Heart right ventricle (tissue), 16 donors: ENCODE results near the gene TRIP10. TPM values are rescaled to one million over a fixed set of nuclear protein-coding genes. Genes with fewer than 3 reads are reported as not detected.
A peak's percentile ranks its signal among the peaks of the same experiment; 100 is the strongest.

Source experiments
- ATAC-seq, 8 donors: fragments of 200-7000 bp; cut with Tn5 transposase; one replicate each; pipeline ENCODE4 v1.9.1; 2020; ENCODE audit warnings: mild to moderate bottlenecking in 8 of 8, moderate library complexity in 8 of 8, moderate number of reproducible peaks in 1 of 8
- DNase-seq, 2 donors: peaks; one replicate each; pipeline ENCODE4 v3.0.0-alpha.2; 2020
- H3K27ac ChIP-seq, 10 donors: fragments of 200-600 bp; sonication (generic) in 2 of 10; one replicate each; pipeline versions ENCODE4 v1.5.0 to v1.8.0; 2020 to 2022; ENCODE audit warnings: mild to moderate bottlenecking in 3 of 10
- H3K27me3 ChIP-seq, 7 donors: fragments of 200-600 bp; one replicate each; pipeline ENCODE4 v1.8.0; 2021 to 2022; ENCODE audit warnings: mild to moderate bottlenecking in 2 of 7
- H3K36me3 ChIP-seq, 9 donors: fragments of 200-600 bp; sonication (generic) in 1 of 9; one replicate each; pipeline versions ENCODE4 v1.5.0 to v1.8.0; 2020 to 2022; ENCODE audit warnings: mild to moderate bottlenecking in 2 of 9
- H3K4me1 ChIP-seq, 9 donors: fragments of 200-600 bp; sonication (generic) in 1 of 9; one replicate each; pipeline versions ENCODE4 v1.5.0 to v1.8.0; 2020 to 2022; ENCODE audit warnings: mild to moderate bottlenecking in 4 of 9
- H3K4me3 ChIP-seq, 10 donors: fragments of 200-600 bp; sonication (generic) in 2 of 10; one replicate each; pipeline versions ENCODE4 v1.5.0 to v1.8.0; 2020 to 2022; ENCODE audit warnings: mild to moderate bottlenecking in 7 of 10, moderate library complexity in 2 of 10
- H3K9me3 ChIP-seq, 11 donors: fragments of 200-600 bp in 10 of 11; sonication (generic) in 2 of 11; one replicate each; pipeline versions ENCODE4 v1.5.0 to v1.8.0; 2013 to 2022; ENCODE audit warnings: mild to moderate bottlenecking in 2 of 11, control low read depth in 1 of 11, moderate library complexity in 1 of 11
- WGBS, 2 donors: extraction: QIAGEN DNeasy Blood & Tissue Kit; methylation state at CpG; one replicate each; pipeline ENCODE4 v1.1.7; 2013; ENCODE audit warnings: inconsistent platforms in 1 of 2; 5-methylcytosine and 5-hydroxymethylcytosine counted together
- intact Hi-C, 10 donors: fragments of 100-400 bp; cut with DNase I; formaldehyde crosslinking; loops; one replicate each; pipeline versions ENCODE4 v1.11.1 to v1.14.2; 2022
- polyA plus RNA-seq, 2 donors: library from polyadenylated mRNA; stranded (reverse); fragments of 200-250 nt; gene quantifications; one replicate each; pipeline ENCODE4 v1.2.3, GENCODE V29; 2013
- total RNA-seq, 10 donors: library from RNA; stranded (reverse); fragmentation: NEBNext Ultra II Directional in 3 of 10; extraction: Animal tissue kit (Norgen Biotek cat#: 25700) in 3 of 10; gene quantifications; one replicate each; pipeline versions ENCODE4 v1.2.1 to v1.2.4, GENCODE V29; 2021 to 2023
- TF ChIP-seq, protein P1 (sequence below), 9 donors: fragments of 200-600 bp; sonication (generic) in 2 of 9; IDR thresholded peaks; one replicate each; pipeline versions ENCODE4 v1.5.0 to v1.8.0; 2021 to 2022; ENCODE audit warnings: antibody characterized with exemption in 9 of 9, mild to moderate bottlenecking in 5 of 9, moderate library complexity in 1 of 9
- donor health status: Arrhythmogenic right ventricular cardiomyopathy.
- donor health status: ischemic (EF 13 %, LVEDD 7.1; RV severe dilation, severe dysfunction).
- donor health status: healthy with polysubstance abuse.
- donor health status: DM: no; HTN: yes; CAD: no.
- donor health status: DM: no; HTN: no; CAD: no.
- donor health status: ischemic (EF 25% LVEDD 6.9; RV normal size, moderate dysfunction).
- donor health status: ischemic (EF 25% LVEDD 5.7; RV mildly dilated, moderate dysfunction).
- donor health status: healthy.
- donor health status: DM: yes; HTN: yes; CAD: no.
- donor health status: Ischemic cardiomyopathy.
- donor health status: ischemic (EF 35%, LVEDD 5.7; RV mildly dilated, moderate dysfunction).
- donor health status: nonischemic (EF 11% LVEDD 7.7; RV severe dilation, severe dysfunction).
- donor health status: DM: yes; HTN: yes; CAD: no.
- donor health status: PGD.
- donor health status: ischemic (EF 29% LVEDD 5.4; RV normal size, mild dysfunction).
- donor health status: nonischemic (EF 23%, LVEDD 6.1; RV moderate dilation, normal function).

TRIP10 gene
- total and polyA plus RNA-seq, 12 donors, result 60.6 to 314 (median 76.0) TPM

DNA sequence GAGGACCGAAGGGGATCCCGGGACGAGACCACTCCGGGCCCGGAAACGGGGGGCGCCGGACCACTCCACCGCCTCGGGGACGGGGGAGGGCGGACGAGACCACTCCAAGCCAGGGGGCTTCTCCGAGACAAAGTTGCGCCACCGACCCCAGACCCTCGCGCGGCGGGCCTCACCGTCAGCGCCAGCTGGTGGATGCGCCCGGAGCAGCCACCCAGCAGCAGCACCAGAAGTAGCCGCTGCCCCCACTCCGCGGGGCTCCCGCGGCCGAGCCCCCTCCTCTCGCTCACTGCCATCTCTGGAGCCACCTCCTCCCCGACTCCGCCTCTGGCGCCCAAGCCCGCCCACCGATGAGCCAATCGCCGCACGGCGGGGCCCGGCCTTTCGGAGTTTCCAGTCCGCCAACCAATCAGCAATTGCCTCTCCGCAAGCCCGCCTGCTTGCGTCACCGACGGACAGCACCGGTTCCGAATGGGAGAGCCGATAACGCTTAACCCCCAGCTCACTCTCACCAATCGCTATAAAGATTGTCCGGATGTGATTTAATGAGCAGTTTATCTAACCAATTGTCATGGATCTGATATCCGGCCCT lies 2.1 kb upstream of the TRIP10 start, which contains the start of gene GPR108:
GPR108 (minus strand) TSS at position 297 of the 589 bp plus-strand sequence; CDS start at position 293, 4 bp downstream.
- peak; percentile 79 to 91 (median 86) for ATAC-seq
- peaks cover 0 to 39% (median under 1%) of the 10 kb centered on the region in 9 donors for H3K36me3 ChIP-seq
- DNase-seq, result peak; percentile 99 to 100
- WGBS, 2 donors, result 0% methylated on average over 46 to 54 of the region's 55 CpGs
- H3K4me3 ChIP-seq, result peak within 1 kb of the TSS; percentile 59 to 99 (median 86)
- H3K27ac ChIP-seq, result peak within 1 kb of the TSS; percentile 94 to 100 (median 98)
- TF ChIP-seq, protein P1, sequence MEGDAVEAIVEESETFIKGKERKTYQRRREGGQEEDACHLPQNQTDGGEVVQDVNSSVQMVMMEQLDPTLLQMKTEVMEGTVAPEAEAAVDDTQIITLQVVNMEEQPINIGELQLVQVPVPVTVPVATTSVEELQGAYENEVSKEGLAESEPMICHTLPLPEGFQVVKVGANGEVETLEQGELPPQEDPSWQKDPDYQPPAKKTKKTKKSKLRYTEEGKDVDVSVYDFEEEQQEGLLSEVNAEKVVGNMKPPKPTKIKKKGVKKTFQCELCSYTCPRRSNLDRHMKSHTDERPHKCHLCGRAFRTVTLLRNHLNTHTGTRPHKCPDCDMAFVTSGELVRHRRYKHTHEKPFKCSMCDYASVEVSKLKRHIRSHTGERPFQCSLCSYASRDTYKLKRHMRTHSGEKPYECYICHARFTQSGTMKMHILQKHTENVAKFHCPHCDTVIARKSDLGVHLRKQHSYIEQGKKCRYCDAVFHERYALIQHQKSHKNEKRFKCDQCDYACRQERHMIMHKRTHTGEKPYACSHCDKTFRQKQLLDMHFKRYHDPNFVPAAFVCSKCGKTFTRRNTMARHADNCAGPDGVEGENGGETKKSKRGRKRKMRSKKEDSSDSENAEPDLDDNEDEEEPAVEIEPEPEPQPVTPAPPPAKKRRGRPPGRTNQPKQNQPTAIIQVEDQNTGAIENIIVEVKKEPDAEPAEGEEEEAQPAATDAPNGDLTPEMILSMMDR (IDR thresholded peaks at IDR 0.05), result no peak
- intact Hi-C loops, result loop anchor here in 6 of 10 donors (2.0 to 10.0 kb wide), 9 partner anchors 103 to 657 kb away; partner anchors contain the start of genes ALKBH7 (in 1 of the 6), PSPN (in 1 of the 6) and ZNF557 (in 1 of the 6)
- no peaks in the 10 kb centered on the region for H3K9me3 ChIP-seq
- H3K27me3 ChIP-seq, result peaks cover 0 to 10% (median 0%) of the 10 kb centered on the region in 7 donors
- peaks cover 12 to 58% (median 43%) of the 10 kb centered on the region in 9 donors for H3K4me1 ChIP-seq

- peak; percentile 80 to 87 for DNase-seq
- ATAC-seq, result peak; percentile 5 to 83 (median 50)
- intact Hi-C loops, result loop anchor here in 8 of 10 donors (2.0 to 10.0 kb wide), 10 partner anchors 15 to 657 kb away; partner anchors contain the start of genes ALKBH7 (in 1 of the 8), PSPN (in 1 of the 8) and ZNF557 (in 1 of the 8)
- Histone ChIP-seq H3K4me3 (peak overlapping the region in 8 of 10 donors; percentile 23 to 99 (median 94)), H3K4me1 (peaks cover 12 to 63% (median 49%) of the 10 kb centered on the region in 9 donors), H3K36me3 (peaks cover 0 to 39% (median 0%) of the 10 kb centered on the region in 9 donors), H3K27me3 (peaks cover 0 to 10% (median 0%) of the 10 kb centered on the region in 7 donors), H3K27ac (peak overlapping the region; percentile 74 to 100 (median 94)), H3K9me3 (no peaks in the 10 kb centered on the region)
- TF ChIP-seq, protein P1 (IDR thresholded peaks at IDR 0.05), result peak; percentile 31 to 81 (median 66)
- 12% methylated on average over 13 of the region's 13 CpGs for WGBS, 2 donors
Observed at GRCh38 chr19:6737873-6738786, 1.4 kb upstream of the TRIP10 start.

DNA sequence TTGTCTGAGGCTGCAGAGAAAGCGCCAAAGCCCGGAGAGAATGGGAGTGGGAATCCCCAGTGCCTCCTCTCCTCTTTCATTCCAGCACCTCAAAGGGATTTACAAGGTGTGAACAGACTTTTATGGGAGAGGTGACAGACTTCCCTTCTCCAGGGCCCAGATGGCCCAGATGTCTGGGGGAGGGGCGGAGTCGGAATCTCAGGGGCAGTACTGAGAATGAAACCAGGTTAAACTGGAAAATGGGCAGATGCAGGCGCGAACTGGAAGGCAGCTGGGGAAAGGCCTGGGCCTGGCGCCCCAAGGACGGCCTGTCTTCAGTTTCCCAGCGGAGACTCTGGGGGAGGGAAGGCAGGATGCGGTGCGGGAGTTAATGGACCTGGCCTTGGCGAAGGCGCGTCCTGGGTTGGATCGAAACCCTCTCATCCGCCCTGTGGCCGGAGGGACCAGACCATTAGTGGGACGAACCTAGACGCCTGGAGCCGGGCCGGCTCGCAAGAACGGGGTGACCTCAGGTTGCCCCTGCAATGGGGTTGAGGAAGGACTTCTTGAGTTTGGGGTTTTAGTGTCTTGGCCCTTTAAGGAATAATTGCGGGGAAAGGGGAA lies 592 bp upstream of the TRIP10 start:
- intact Hi-C loops, result loop anchor here in 8 of 10 donors (2.0 to 10.0 kb wide), 9 partner anchors 14 to 656 kb away; partner anchors contain the start of genes ALKBH7 (in 1 of the 8), PSPN (in 1 of the 8) and ZNF557 (in 1 of the 8)
- peaks cover 12 to 67% (median 53%) of the 10 kb centered on the region in 9 donors for H3K4me1 ChIP-seq
- H3K36me3 ChIP-seq, result peaks cover 0 to 40% (median 4%) of the 10 kb centered on the region in 9 donors
- peak overlapping the region in 9 of 10 donors; percentile 23 to 97 (median 91) for H3K4me3 ChIP-seq
- H3K27ac ChIP-seq, result peak overlapping the region; percentile 74 to 100 (median 94)
- ATAC-seq (peak in 1 of 8 donors; percentile 2), DNase-seq (peak; percentile 59 to 62)
- peaks cover 0 to 10% (median 0%) of the 10 kb centered on the region in 7 donors for H3K27me3 ChIP-seq
- WGBS, 2 donors, result 9 to 12% methylated on average over 24 of the region's 24 CpGs
- TF ChIP-seq, protein P1 (IDR thresholded peaks at IDR 0.05), result peak in 1 of 9 donors; percentile 23
- no peaks in the 10 kb centered on the region for H3K9me3 ChIP-seq
